Activated naive CD4-positive, alpha-beta T cell treated with anti-CD3 and anti-CD28 coated beads, Interleukin-2, amount 50 U/mL, for 16 hours (primary cell): ENCODE measurements around the gene TARBP1.
"Not testable (repeated sequence)": the region's sequence is repeated elsewhere in the genome, so short reads cannot be mapped to it uniquely, and the experiment has no call there.

ENCODE experiments used
- DNase-seq: peaks from one replicate; pipeline ENCODE4 v3.0.0-alpha.2; 2020

TARBP1 gene

GRCh38 chr1:234478481-234479309, at the start of gene TARBP1:
TARBP1 (minus strand) TSS chr1:234479179; CDS start chr1:234479103, 76 bp downstream.
- peak; percentile 82 for DNase-seq

GRCh38 chr1:234528074-234528865, 49.3 kb upstream of the TARBP1 start:
- no peak for DNase-seq

- no peak for DNase-seq
Measured at GRCh38 chr1:234527346-234527745, 48.4 kb upstream of the TARBP1 start.

- DNase-seq = no peak
Measured at GRCh38 chr1:234526922-234527321, 47.9 kb upstream of the TARBP1 start.

GRCh38 chr1:234525099-234525799, 46.3 kb upstream of the TARBP1 start:
- DNase-seq = no peak

GRCh38 chr1:234521836-234522235, 42.9 kb upstream of the TARBP1 start:
- no peak for DNase-seq

GRCh38 chr1:234520908-234521817, 42.2 kb upstream of the TARBP1 start:
- DNase-seq = no peak

GRCh38 chr1:234519506-234519905, 40.5 kb upstream of the TARBP1 start:
- DNase-seq = no peak

GRCh38 chr1:234518876-234519275, 39.9 kb upstream of the TARBP1 start:
- DNase-seq = no peak

- not testable (repeated sequence) for DNase-seq
Measured at GRCh38 chr1:234518086-234518485, 39.1 kb upstream of the TARBP1 start.

- no peak for DNase-seq
Measured at GRCh38 chr1:234517110-234517802, 38.3 kb upstream of the TARBP1 start.

GRCh38 chr1:234515821-234516241, 36.9 kb upstream of the TARBP1 start:
- no peak for DNase-seq

- no peak for DNase-seq
Measured at GRCh38 chr1:234515411-234515810, 36.4 kb upstream of the TARBP1 start.

GRCh38 chr1:234512451-234512861, 33.5 kb upstream of the TARBP1 start:
- DNase-seq = no peak

GRCh38 chr1:234509457-234510328, 30.7 kb upstream of the TARBP1 start:
- DNase-seq = no peak

GRCh38 chr1:234507626-234508387, 28.8 kb upstream of the TARBP1 start:
- DNase-seq = no peak

- DNase-seq = no peak
Measured at GRCh38 chr1:234507089-234507488, 28.1 kb upstream of the TARBP1 start.

GRCh38 chr1:234505769-234506102, 26.8 kb upstream of the TARBP1 start:
- no peak for DNase-seq

- DNase-seq = no peak
Measured at GRCh38 chr1:234504969-234505768, 26.2 kb upstream of the TARBP1 start.
